ENCODE data around the gene ZNF384.
"Not testable (repeated sequence)": the region's sequence is repeated elsewhere in the genome, so short reads cannot be mapped to it uniquely, and the experiment has no call there.

The ZNF384 gene

DNA sequence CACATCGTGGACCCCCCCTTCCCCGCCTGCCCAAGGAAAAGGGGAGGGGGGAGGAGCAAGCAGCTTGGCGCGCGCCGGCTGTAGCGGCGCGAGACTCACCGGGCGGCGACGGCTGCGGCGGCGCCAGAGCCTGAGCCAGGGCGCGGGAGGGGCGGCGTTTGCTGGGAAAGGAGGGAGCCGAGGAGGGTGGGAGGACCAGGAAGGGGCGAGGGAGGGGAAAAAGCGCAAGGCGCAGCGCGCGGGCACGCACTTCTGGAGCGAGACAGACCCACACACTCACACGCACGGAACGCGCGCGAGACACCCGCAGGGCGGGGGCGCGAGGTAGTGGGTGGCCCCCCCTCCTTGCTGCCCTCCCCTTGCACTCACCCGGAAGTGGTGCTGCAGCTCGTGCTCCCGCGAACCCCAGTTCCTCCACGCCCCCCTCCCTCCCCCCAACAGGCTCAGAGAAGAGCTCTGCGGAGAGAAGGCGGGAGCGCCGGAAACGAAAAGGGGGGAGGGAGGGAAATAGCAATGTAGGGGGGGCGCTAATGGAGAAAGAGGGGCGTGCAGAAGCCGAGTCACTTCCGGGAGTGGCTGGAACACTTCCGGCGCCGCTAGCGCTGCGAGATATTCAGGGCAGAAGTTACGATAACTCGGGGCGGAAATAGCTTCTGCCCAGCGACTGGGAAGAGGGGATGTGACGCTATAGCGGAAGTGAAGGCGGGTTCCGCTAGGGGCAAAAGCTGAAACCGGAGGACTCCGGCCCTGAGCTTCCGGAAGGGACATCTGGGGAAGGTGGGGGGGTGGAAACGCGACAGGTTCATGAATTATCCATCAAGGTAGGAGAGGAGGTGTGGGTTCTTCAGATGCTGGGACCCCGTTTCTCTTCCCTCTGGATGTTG is at the start of gene ZNF384:
Gene ZNF384 (minus strand): TSS at position 377 of the 884 bp plus-strand sequence. CDS start 9,855 bp downstream, outside the sequence.
- peak; percentile 99 for DNase-seq (ENCODE audit: low spot score)

DNA sequence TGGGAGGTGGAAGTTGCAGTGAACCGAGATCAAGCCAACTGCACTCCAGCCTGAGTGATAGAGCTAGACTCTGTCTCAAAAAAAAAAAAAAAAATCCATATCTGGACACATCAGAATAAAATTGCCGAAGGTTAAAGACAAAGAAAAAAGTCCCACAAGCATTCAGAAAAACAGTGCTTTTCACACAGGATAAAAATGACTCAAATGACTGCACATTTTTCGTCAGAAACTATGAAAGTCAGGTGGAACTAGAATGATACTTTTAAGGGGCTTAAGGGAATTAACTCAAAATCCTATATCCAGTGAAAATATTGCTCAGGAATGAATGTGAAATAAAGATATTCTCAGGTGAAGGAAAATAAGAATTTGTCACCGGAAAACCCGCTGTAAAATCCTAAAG is 47.6 kb upstream of the ZNF384 start:
- no peak for DNase-seq (ENCODE audit: low spot score)

- DNase-seq (ENCODE audit: low spot score) = peak; percentile 82
Measured at GRCh38 chr12:6735448-6736191, 46.4 kb upstream of the ZNF384 start.

DNA sequence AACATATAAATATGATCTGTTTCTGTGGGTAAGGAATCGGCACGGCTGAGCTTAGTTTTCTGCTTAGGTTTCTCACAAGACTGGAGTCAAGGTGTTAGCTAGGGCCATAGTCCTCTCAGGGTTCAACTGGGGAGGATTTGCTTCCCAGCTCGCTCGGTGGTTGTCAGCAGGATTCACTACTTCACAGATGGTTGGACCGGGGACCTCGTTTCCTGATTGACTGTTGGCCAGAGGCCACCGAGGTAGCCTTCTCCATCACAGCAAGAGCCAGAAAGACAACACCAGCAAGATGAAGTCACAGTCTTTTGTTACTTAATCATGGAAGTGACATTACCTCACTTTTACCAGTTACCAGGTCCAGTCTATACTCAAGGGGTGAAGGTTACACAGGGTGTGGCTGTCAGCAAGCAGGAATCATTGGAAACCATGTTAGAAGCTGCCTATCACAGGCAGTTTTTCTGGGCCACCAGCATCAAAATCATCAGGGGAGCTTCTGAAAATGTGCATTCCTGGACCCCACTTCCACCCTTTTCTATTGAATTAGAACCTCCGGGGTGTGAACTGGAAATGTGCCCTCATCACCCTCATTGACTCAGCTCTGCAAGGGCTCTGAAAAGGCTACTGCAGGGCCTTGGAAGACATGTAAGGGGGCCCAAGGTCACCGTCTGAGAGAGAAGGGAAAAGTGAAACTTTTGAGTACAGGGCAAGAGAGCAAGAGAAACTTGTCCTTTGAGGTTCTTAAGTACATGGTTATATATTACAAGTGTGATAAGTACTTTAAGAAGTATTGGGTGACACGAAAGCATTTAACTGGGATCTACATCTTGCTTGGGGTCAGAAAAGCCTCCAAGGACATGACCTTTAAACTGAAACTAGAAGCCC is 45.6 kb upstream of the ZNF384 start:
- no peak for DNase-seq (ENCODE audit: low spot score)

GRCh38 chr12:6730169-6730568 is 41.0 kb upstream of the ZNF384 start:
- no peak for DNase-seq (ENCODE audit: low spot score)

DNA sequence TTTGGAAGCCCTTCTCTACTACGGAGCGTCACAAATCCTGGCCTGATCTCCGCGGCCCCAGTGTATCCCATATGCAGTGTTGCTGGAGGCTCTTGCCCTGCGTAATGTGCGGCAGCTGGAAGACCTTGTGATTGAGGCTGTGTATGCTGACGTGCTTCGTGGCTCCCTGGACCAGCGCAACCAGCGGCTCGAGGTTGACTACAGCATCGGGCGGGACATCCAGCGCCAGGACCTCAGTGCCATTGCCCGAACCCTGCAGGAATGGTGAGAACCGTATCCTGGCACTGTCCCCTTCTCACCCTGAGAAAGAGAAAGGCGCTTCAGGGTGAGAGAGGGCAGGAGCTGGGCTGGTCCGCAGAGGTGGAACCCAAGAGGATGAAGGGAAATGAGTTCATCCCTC is 40.0 kb upstream of the ZNF384 start:
- no peak for DNase-seq (ENCODE audit: low spot score)

GRCh38 chr12:6725350-6725749 is 36.2 kb upstream of the ZNF384 start:
- DNase-seq (ENCODE audit: low spot score) = no peak

DNA sequence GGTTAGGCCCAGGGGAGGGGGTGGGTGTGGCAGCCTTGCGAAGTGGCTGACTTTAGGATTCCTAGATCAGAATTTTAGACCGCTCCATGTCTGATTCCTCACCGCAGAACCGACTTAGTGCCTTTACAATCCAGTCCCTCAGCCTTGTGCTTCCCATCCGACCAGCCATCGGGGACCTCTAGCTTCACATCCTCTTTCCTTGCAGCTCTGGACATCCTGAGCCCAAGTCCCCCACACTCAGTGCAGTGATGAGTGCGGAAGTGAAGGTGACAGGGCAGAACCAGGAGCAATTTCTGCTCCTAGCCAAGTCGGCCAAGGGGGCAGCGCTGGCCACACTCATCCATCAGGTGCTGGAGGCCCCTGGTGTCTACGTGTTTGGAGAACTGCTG is 35.2 kb upstream of the ZNF384 start:
- DNase-seq (ENCODE audit: low spot score) = peak; percentile 52

- DNase-seq (ENCODE audit: low spot score) = peak; percentile 98
Measured at GRCh38 chr12:6723607-6724408, 34.6 kb upstream of the ZNF384 start, which contains the start of gene COPS7A. Gene COPS7A (plus strand): TSS chr12:6724046. CDS start chr12:6724657, 611 bp downstream.

- DNase-seq (ENCODE audit: low spot score) = no peak
Measured at GRCh38 chr12:6722863-6723262, 33.7 kb upstream of the ZNF384 start.

DNA sequence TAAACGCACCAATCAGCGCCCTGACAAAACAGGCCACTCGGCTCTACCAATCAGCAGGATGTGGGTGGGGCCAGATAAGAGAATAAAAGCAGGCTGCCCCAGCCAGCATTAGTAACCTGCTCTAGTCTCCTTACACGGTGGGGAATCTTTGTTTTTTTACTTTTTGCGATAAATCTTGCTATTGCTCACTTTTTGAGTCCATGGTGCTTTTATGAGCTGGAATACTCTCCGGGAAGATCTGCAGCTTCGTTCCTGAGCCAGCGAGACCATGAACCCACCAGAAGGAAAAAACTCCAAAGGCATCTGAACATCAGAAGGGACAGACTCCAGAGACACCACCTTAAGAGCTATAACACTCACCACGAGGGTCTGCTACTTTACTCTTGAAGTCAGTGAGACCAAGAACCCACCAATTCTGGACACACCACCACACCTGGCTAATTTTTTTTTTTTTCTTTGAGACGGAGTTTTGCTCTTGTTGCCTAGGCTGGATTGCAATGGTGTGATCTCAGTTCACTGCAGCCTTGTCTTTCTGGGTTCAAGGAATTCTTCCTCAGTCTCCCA is 27.8 kb upstream of the ZNF384 start:
- no peak for DNase-seq (ENCODE audit: low spot score)

DNA sequence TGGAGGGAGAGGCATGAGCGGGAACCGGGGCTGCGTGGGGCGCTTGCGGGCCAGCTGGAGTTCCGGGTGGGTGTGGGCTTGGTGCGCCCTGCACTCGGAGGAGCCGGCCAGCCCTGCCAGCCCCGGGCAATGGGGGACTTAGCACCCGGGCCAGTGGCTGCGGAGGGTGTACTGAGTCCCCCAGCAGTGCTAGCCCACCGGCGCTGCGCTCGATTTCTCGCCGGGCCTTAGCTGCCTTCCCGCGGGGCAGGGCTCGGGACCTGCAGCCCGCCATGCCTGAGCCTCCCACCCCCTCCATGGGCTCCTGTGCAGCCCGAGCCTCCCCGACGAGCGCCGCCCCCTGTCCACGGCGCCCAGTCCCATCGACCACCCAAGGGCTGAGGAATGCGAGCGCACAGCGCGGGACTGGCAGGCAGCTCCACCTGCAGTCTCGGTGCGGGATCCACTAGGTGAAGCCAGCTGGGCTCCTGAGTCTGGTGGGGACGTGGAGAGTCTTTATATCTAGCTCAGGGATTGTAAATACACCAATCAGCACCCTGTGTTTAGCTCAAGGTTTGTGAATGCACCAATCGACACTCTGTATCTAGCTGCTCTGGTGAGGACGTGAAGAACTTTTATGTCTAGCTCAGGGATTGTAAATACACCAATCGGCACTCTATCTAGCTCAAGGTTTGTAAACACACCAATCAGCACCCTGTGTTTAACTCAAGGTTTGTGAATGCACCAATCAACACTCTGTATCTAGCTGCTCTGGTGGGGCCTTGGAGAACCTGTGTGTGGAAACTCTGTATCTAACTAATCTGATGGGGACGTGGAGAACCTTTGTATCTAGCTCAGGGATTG is 27.1 kb upstream of the ZNF384 start:
- not testable (repeated sequence) for DNase-seq (ENCODE audit: low spot score)

DNA sequence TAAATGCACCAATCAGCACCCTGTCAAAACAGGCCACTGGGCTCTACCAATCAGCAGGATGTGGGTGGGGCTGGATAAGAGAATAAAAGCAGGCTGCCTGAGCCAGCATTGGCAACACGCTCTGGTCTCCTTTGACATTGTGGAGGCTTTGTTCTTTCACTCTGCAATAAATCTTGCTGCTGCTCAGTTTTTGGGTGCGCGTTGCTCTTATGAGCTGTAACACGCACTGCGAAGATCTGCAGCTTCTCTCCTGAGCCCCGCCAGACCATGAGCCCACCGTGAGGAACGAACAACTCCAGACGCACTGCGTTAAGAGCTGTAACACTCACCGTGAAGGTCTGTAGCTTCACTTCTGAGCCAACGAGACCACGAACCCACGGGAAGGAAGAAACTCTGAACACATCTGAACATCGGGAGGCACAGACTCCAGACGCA is 19.8 kb upstream of the ZNF384 start:
- DNase-seq (ENCODE audit: low spot score) = no peak

GRCh38 chr12:6708351-6708750 is 19.2 kb upstream of the ZNF384 start:
- not testable (repeated sequence) for DNase-seq (ENCODE audit: low spot score)

DNA sequence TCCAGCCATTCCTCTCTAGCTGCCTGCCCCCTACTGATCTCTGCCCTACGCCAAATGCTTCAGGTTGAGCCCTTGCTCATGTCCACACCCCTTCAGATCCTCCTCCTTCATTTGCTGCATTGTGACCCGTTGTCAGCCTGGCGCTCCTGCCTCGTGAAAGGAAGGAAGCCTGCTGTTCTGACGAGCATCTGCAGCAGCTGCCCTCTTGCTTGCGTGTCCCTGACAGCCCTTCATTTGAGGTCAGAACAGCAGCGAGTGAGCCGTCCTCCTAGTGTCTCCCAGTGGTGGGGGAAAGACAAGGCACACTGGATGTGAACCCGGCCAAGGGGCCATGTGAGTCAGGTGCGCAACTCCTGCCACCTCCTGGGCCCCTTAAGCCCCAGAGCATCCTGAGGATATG is 14.5 kb upstream of the ZNF384 start:
- no peak for DNase-seq (ENCODE audit: low spot score)

- no peak for DNase-seq (ENCODE audit: low spot score)
Measured at GRCh38 chr12:6701078-6701768, 12.0 kb upstream of the ZNF384 start.

DNA sequence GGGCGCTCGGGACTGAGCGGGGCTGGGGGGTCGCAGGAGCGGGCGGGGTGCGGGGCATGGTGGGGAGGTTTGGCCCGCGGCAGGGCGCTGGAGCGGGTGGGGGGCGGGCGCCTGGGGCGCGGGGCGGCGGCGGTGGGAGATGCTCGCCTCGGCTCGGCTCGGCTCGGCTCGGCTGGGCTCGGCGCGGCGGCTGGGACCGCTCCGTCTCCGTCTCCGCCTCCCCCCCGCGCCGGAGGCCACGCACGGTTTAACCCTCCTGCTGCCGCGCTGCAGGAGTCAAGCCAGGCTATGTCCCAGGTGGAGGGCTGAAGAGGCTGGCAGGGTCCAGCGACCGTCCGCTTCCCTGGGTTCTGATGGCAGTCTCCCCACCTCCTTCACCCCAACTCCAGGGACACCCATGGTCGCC is 11.5 kb upstream of the ZNF384 start, which contains the start of gene PIANP:
Gene PIANP (minus strand): TSS at position 170 of the 406 bp plus-strand sequence. CDS start 2,754 bp downstream, outside the sequence.
- peak; percentile 52 for DNase-seq (ENCODE audit: low spot score)

DNA sequence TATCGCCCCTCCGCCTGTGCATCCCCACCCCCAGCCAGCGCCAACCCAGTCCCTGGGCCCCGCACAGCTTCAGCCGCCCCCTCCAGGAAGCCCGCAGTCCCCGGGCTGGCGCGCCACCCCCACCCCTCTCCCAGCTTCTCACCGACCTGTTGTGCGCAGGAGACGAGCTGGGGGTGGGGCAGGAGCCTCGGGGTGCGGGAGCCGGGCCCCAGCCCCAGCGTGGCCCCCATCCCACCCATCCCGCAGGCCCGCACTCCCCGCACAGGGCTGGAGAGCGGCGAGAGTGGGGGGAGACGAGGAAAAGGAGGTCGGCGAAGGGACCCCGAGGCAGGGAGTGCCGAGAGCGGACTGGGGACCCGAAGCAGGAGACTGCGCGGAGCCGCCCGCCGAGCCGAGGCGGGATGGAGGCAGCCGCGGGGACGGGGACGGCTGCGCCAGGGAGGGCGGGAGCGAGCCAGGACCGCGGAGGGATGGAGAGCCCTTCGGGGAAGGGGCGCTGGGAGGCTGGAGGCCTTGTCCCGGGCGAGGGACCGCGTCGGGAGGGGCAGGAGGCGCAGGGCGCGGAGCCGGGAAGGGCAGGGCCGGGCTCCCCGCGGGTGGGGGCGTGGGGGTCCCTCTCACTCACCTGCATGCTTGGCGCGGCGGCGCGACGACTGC is 10.9 kb upstream of the ZNF384 start:
- DNase-seq (ENCODE audit: low spot score) = peak; percentile 14

Data from Ammon's horn (tissue), 1 donor.